GM10248 (cell line): ENCODE results near the gene AMACR.

ENCODE experiments used
- CTCF ChIA-PET: fragments of 300-600 bp; sonication (Branson Sonifier 250); formaldehyde crosslinking; extraction: SDS; loops from one replicate; lab custom pipeline; 2021; ENCODE audit warnings: antibody characterized with exemption; lab: Yijun Ruan, JAX
- POLR2A ChIA-PET: fragments of 350-650 bp; sonication (Branson Sonifier 250); formaldehyde crosslinking; extraction: SDS; loops from one replicate; lab custom pipeline; 2020; ENCODE audit warnings: antibody characterized with exemption; lab: Yijun Ruan, JAX
- DNase-seq: peaks from one replicate; pipeline ENCODE4 v3.0.0; 2012; ENCODE audit errors: extremely low spot score
- TF ChIP-seq, protein P1 (sequence below): IDR thresholded peaks from 2 replicates; pipeline ENCODE4 v1.5.1; 2012; ENCODE audit warnings: mild to moderate bottlenecking, low read depth; ENCODE audit errors: extremely low read depth, missing control alignments, control extremely low read depth

The AMACR gene

DNA sequence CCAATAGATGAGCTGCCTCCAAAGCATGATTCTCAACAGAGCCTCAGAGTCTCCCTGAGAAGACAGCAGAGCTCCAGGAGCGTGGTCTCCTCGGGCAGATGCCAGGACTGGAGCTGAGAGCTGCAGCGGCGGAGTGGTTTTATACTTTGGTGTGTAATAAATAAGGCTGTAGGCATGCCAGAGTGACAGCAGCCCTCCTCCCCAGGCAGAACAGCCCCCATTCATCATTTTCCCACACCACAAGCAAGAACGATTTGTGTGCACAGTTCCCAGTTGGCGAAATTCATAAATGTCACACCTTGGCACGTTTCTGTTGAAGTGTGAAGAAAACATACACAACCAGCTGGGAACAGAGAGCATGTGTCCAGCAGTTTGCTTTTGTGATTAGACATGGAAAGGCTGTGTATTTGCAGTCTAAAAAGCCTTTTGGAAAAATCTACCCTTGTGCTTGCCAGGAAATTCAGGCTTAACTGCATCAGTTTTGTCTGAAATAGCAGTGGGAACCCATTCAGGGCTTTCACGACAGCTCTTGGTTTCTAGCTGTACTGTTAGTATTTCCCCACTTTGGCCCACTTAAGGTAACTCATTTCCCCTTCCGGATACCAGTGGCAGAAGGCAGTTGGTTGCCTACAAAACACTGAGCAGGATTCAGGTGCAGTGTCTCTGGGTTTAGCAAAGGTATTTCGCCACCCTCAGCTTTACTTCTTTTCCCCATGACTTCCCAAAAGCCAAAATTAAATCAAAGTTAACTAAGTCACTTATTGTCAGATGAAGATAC is 35.4 kb upstream of the AMACR start, which contains the start of gene C1QTNF3:
Gene C1QTNF3, minus strand, starts transcription at position 115 of the 778 bp plus-strand sequence. Its CDS starts 88 bp downstream, at position 27.
- ChIA-PET POLR2A (no interaction called here), CTCF (interaction anchor here (0.8 kb wide), 1 partner anchor 20 kb away, joined by 3 read pairs; no protein-coding TSS in a partner anchor)
- TF ChIP-seq, protein P1, sequence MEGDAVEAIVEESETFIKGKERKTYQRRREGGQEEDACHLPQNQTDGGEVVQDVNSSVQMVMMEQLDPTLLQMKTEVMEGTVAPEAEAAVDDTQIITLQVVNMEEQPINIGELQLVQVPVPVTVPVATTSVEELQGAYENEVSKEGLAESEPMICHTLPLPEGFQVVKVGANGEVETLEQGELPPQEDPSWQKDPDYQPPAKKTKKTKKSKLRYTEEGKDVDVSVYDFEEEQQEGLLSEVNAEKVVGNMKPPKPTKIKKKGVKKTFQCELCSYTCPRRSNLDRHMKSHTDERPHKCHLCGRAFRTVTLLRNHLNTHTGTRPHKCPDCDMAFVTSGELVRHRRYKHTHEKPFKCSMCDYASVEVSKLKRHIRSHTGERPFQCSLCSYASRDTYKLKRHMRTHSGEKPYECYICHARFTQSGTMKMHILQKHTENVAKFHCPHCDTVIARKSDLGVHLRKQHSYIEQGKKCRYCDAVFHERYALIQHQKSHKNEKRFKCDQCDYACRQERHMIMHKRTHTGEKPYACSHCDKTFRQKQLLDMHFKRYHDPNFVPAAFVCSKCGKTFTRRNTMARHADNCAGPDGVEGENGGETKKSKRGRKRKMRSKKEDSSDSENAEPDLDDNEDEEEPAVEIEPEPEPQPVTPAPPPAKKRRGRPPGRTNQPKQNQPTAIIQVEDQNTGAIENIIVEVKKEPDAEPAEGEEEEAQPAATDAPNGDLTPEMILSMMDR, result no peak
- DNase-seq, result no peak

DNA sequence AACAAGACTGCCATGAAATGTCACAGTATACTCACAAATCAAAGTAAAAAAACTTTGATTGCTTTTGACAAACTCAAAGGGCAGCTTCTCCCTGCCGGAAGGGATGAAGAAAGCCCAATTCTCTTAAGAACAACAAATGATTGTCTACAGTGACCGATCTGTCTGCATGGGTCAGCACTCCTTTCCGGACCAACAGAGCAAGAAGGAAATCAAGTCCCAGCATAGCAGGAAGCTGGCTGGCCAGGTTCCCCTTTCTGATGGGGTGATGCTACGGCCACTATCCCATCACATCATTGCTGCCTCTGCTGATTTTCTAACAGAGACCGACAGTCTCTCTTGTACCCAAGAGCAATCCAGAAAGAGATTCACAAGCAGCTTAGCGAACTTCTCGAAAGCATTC is 34.5 kb upstream of the AMACR start:
- ChIA-PET POLR2A (no interaction called here), CTCF (interaction anchor here (0.8 kb wide), 1 partner anchor 21 kb away, joined by 3 read pairs; no protein-coding TSS in a partner anchor)
- DNase-seq, result no peak
- TF ChIP-seq, protein P1, result no peak

DNA sequence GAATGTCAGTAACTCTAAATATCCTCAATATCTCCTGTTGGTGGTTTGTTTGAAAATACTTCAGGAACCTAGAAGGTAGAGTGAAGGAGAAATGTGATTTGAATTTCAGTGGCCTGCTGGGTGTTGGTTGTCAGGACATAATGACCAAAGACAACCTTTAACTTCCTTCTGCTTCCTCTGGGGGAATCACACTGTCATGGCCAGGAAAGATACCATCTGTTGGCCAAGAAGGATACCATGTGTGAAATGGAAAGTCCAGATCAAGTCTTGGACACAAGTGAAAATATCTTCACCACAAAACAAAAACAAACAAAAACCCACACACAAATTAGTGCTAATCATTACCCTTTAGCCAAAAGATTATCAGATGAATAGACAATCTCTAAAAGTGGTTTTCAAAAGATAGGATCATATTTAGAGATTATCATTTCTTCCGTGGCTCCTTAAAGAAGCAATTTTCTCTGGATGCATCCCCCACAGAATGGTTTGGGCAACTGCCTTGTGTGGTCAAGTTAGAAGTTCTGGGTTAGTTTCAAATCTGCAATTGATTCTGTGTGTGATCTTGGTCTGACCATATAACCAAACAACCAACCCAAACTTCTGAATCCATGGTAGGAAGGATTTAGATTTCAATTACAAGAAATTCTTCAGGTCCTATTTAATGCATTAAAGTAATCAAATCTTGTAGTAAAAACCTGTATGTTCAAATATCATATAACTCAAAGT is 33.6 kb upstream of the AMACR start:
- ChIA-PET CTCF (interaction anchor here (1.5 kb wide), 1 partner anchor 19 kb away, joined by 5 read pairs; no protein-coding TSS in a partner anchor), POLR2A (interaction anchor here (0.7 kb wide), 1 partner anchor 209 kb away, joined by 5 read pairs; no protein-coding TSS in a partner anchor)
- DNase-seq, result no peak
- TF ChIP-seq, protein P1, result no peak

DNA sequence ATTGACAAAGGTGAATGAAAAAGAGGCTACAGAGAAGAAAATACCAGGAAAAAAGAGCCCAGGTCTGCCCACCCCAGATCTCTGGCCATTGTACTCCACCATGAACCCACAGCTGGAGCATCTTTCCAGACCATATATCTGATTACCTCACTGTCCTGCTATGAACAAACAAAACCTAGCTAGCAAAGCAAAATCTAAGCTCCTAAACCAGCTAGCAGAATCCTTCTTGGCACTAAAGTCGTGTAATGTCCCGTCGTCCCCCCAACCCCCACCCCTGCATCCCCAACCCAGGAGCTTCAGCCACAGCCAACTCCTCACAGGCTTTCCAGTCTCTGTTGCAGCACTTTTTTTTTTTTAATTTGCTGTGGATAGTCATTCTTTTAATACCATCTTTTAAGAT is 32.6 kb upstream of the AMACR start:
- DNase-seq, result no peak
- CTCF ChIA-PET, result interaction anchor here (1.1 to 1.5 kb wide), 2 partner anchors 8 to 18 kb away, joined by 4 to 5 read pairs; no protein-coding TSS in a partner anchor
- POLR2A ChIA-PET, result interaction anchor here (0.7 kb wide), 1 partner anchor 208 kb away, joined by 5 read pairs; no protein-coding TSS in a partner anchor
- TF ChIP-seq, protein P1, result no peak

DNA sequence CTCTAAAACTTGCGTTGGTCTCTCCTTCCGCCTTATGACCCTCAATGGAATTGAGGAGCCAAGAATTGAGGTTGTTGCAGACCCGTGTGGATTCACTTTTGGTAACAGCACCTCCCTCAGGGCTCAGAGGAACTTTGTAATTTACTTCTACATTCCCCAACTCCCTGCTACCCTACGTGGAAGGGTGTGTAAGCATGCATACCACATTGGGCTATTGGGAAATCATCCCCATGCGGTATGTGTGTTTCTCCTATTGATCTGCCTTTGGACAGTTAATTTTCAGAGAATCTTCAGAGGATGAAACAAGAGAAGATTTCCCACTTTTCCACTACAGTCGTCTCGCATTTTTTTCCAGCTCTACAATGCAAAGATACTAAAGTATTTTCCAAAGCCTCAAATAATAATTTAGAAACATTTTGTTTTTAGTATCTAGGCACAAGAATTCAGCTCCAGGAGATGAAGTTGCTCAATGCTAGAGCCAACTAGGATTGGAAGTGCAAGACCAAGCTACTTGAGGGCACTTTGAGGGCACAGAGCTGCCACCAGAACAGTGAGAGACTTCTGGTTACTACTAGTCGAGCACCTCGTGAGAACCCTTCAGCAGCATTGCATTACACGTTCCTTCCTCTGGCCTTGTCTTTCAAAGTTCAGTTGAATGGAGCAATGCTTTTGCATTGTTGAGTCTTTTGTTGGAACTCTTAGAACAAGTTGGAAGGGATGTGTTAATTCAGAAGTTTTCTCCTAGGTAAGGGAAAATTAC is 31.7 kb upstream of the AMACR start:
- TF ChIP-seq, protein P1, result no peak
- CTCF ChIA-PET, result interaction anchor here (1.1 to 1.5 kb wide), 2 partner anchors 9 to 17 kb away, joined by 4 to 5 read pairs; no protein-coding TSS in a partner anchor
- POLR2A ChIA-PET, result no interaction called here
- no peak for DNase-seq

DNA sequence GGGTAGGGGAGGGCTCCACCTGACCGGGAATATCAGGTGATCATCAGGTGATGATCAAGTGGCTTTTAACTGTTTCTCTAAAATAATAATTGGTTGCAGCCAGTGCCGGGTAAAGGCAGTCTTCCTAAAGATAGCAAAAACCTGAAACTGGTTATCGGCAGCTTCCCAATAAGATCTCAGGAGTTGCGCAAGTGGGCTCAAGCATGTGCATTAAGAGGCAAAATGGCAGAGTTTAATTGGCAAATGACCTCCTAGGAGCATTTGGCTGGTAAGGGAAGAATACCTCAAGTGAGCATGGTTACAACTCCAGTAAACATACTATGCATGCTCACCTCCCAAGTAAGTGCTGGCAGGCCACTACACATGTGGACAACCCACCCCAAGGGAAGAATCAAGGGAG is 31.0 kb upstream of the AMACR start:
- CTCF ChIA-PET, result no interaction called here
- POLR2A ChIA-PET, result no interaction called here
- TF ChIP-seq, protein P1, result no peak
- DNase-seq, result no peak
